Measurements from ENCODE around the gene SPECC1.
"Not testable (repeated sequence)": the region's sequence is repeated elsewhere in the genome, so short reads cannot be mapped to it uniquely, and the experiment has no call there.

SPECC1 gene

DNA sequence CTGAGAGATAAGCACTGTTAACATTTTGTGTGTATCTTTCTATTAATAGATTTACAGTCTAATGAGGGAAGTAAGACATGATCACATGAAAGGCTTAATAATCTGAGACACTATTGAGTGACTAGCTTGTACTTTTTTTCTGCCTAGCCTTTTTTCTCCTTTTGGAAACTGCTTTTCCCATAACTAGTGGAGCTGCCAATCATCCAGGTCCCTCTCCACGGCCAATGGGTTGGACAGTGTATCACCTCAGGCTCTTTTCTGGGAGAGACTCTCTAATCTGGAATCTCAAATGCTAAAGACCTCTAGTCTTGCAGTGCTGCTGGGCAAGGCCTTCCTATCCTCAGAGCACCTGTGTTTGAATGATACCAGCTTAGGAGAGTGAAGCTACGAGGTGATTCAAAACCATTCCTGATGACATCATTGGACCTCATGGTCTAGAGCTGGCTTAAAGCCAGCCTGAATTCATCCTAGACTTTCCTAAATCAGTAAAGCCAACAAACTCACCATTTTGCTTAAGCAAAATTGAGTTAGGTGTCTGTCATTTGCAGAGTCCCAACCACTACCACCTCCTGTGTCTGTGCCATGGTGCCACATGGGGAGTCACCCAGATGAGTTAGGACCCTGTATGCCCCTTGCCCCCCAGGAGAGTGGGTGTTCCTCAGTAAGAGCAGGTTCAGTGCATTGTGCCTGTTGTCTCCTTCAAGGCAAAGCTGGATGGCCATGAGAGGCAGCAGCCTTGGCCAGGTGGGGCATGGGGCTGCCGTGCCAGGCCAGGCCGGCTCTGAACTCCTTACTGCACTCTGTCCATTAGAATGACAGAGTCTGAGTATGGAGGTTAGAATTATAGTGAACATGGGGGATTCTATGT, 62.9 kb downstream of the SPECC1 start:
- DNase-seq (ENCODE audit: low read depth in 2 of 2), result no peak

- no peak for DNase-seq (ENCODE audit: low read depth in 2 of 2)
These were observed 63.5 kb downstream of the SPECC1 start for GRCh38 chr17:20072692-20072992.

GRCh38 chr17:20073055-20073979, 64.2 kb downstream of the SPECC1 start:
- DNase-seq (ENCODE audit: low read depth in 2 of 2), result peak; percentile 7 to 22

DNA sequence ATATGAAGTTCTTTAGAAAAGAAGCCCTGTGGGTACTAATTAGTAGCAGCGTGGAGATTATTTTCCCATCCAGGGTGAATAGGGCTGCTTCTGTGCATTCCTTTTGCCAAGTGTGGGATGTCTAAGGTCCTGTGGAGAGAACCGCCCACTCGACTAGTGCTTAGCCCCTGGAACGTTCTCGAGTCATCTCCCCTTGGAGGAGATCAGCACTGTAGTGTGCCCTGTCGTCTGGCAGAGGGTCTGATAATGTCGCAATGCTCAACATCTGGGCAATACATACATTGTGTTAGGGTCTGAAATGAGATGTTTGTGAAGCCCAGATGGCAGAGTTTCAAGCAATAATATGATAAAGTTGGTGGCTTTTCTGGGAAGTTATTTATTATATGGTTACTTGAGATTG, 64.8 kb downstream of the SPECC1 start:
- DNase-seq (ENCODE audit: low read depth in 2 of 2), result no peak

- no peak for DNase-seq (ENCODE audit: low read depth in 2 of 2)
These were observed 65.3 kb downstream of the SPECC1 start for GRCh38 chr17:20074489-20074888.

GRCh38 chr17:20076137-20076536, 67.0 kb downstream of the SPECC1 start:
- not testable (repeated sequence) for DNase-seq (ENCODE audit: low read depth in 2 of 2)

- no peak for DNase-seq (ENCODE audit: low read depth in 2 of 2)
These were observed 69.0 kb downstream of the SPECC1 start for GRCh38 chr17:20077978-20078685.

GRCh38 chr17:20080513-20080912, 71.4 kb downstream of the SPECC1 start:
- no peak for DNase-seq (ENCODE audit: low read depth in 2 of 2)

DNA sequence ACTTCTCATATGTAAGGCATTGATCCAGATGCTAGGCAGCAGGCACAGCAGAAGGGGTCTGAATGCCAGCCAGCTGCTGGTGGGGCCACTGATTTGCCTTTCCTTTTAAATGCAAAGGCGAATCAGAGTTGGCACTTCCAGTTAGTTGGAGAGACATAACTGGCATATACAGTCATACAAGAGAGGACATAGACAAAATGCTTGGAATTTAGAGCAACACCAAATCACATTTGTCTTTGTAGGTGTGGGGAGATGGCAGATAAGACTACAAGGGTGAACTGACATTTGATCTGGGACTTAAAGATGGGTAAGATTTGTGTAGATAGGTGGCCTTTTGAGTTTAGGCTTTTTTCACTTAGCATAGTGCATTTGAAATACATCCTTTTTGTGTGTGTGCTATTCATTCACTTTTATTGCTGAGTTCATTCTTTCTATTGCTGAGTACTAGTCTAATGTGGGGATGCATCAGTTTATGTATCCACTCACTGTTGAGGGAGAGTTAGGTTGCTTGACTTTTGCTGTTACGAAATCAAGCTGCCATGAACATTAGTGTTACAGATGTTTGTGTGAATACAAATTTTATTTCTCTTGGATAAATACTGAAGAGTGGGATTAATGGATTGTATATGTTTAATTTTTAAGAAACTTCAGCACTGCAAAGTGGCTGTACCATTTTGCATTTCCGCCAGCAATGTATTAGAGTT, 74.1 kb downstream of the SPECC1 start:
- no peak for DNase-seq (ENCODE audit: low read depth in 2 of 2)

DNA sequence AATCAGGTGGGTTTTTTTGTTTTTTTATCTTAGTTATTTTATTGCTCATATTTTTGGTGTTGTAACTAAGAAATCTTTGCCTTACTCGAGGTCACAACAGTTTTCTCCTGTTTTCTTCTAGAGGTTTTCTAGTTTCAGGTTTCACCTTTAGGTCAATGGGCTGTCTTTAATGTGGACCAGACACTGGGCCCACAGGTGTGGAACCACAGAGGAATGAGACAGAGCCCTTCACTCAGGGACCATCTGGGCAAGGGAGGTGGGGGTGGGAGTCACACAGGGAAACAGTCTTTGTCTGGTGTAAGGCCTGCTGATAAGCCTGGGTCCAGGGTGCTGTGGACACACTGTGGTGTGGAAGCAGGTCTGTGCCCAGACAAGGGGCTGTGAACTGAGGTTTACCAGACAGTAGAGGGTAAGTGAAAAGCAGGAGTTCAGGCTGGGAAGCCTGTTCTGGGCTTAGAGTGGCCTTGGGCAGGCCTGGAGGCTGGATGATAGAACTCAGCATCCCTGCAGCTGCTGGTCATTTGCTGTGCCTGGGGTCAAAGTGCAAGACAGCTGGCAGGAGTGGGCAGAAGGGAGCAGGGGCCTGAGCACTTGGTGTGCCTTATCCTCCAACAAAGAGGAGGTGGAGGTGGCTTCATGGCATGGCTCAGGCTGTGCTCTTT, 75.6 kb downstream of the SPECC1 start:
- DNase-seq (ENCODE audit: low read depth in 2 of 2), result no peak

- DNase-seq (ENCODE audit: low read depth in 2 of 2), result no peak
These were observed 76.2 kb downstream of the SPECC1 start for GRCh38 chr17:20085283-20085845.

DNA sequence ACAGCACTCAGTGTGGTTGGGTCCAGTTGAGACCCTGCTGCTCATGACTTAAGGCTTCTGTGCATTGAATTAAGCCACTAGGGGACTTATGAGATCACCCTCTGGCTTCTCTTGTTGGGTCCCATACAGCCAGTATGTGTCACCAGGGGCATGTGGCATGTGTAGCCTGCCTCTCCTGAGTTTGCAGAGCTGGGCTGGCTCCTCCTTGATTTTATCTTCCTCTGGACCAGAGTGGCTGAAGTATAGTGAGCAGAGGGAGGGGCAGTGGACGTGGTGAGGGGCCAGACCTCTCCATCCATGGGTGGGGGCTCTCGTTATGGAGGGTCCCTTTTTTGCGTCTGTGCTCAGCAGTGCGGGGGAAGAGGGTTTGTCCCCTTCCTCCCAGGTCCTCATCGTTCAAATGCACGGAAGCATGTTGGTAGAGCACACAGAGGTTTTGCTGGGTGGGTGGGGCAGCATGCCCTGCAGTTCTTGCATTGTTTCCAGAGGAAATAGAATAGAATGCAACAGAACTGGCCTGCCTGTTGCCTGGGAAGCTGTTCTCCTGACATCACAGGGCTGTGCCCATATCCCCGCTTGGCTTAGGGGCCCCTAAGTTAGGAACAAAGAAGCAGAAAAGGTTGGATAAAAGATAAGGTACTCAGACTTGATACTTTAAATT, 77.4 kb downstream of the SPECC1 start:
- DNase-seq (ENCODE audit: low read depth in 2 of 2), result no peak

DNA sequence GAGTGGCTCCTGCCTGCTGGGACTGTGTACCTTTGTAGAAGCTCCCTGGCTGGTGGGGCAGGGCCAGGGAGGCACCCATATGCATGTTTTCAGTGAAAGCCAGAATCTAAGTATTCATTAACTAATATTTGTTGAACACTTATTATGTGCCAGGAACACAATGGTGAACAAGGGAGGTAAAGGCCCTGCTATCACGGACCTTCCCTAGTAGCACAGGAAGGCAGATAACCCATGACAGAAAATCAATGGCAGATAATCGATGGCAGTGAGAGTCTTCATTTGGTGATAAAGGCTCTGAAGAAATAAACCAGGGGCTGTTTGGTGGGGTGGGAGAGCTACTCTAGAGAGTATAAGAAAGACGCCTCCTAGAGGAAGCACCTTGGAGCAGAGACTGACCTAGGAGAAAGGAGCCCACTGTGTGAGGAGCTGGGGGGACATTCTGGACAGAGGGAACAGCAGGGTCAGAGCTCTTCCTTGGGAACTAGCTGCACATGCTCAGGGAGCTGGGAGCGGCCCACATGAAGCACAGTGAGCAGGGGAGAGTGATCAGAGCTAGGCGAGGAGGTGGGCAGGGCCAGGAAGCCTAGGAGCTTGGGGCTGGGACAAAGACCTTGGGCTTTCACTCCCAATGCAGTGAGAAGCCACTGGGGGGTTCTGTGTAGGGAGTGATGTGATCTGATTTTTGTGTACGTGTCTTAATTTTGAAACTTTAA, 78.5 kb downstream of the SPECC1 start:
- no peak for DNase-seq (ENCODE audit: low read depth in 2 of 2)

- DNase-seq (ENCODE audit: low read depth in 2 of 2), result no peak
These were observed 80.8 kb downstream of the SPECC1 start for GRCh38 chr17:20089756-20090547.

- no peak for DNase-seq (ENCODE audit: low read depth in 2 of 2)
These were observed 82.2 kb downstream of the SPECC1 start for GRCh38 chr17:20091174-20092029.

DNA sequence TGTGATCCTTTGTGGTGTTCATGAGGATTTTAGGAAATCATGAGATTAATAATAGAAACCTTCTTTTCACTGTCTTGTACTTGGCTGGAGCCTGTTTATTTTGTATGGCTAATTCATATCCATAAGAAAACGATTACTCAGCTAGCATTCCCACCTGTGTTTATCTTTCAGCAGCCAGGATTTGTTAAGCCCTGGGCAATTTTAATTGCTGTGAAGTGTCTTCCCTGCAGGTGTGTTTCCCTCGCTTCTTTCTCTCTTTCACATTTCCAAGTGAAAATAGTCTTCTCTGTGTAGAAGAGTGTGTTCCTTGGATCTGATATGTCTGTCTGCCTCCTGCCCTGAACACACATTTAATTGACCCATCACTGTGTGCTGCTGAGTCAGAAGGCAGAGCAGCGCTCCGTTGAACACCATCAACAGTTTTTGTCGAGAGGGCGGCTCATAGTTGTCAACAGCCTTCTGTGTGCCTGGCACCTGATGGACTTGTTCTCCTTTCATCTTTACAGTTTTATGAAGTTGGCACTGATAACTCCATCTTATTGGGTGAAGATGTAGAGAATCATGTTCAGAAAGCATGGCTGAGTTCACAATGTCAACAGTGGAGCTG, 83.2 kb downstream of the SPECC1 start:
- DNase-seq (ENCODE audit: low read depth in 2 of 2), result no peak

DNA sequence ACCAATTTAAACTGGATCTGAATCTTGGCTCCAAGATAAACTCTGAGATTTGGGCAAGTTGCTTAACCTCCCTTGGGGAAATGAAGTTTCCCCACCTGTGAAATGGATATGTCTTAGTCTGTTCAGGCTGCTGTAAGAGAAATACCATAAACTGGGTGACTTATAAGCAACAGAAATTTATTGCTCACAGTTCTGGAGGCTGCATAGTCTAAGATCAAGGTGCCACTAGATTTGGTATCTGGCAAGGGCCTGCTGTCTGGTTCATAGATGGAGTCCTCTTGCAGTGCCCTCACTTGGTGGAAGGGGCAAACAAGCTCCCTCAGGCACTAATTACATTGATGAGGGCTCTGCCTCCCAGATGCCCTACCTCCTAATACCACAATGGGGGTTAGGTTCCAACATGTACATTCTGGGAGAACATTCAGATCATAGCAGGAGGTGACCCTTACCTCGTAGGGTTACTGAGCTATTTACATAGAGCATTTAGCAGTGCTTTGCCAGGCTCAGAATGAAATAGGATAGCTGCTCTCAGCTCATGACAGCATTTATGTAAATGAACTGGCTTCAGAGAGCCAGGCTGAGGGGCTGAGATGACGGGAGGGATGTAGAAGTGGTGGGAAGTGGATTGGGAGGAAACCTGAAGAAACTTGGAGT, 83.9 kb downstream of the SPECC1 start:
- no peak for DNase-seq (ENCODE audit: low read depth in 2 of 2)

All from activated CD8-positive, alpha-beta memory T cell treated with anti-CD3 and anti-CD28 coated beads for 4 hours (primary cell).